K562 (cell line): ENCODE measurements around the gene FXYD3. TPM values are rescaled to one million over a fixed set of nuclear protein-coding genes. Genes with fewer than 3 reads are reported as not detected.
A peak's percentile ranks its signal among the peaks of the same experiment; 100 is the strongest.

Source experiments
- ATAC-seq: fragments of 200-7000 bp; cut with Tn5 transposase; 3 replicates; pipeline ENCODE4 v1.9.1; 2020; ENCODE audit warnings: moderate library complexity
- BruUV-seq: library from RNA; stranded (reverse); fragments of 400-500 nt; replicated peaks from 2 replicates; lab custom pipeline; 2021; lab: Mats Ljungman, UMichigan
- CTCF ChIA-PET: fragments of 300-600 bp; formaldehyde crosslinking; extraction: SDS; loops from one replicate; lab custom pipeline; 2021; ENCODE audit warnings: low intra/inter-chr PET ratio; lab: Yijun Ruan, JAX
- POLR2A ChIA-PET: fragments of 300-600, 350-650 bp; sonication (Branson Sonifier 250); formaldehyde crosslinking; extraction: SDS; loops from one replicate; lab custom pipeline; 2021; ENCODE audit warnings: antibody characterized with exemption, inconsistent platforms; lab: Yijun Ruan, JAX
- DNase-seq, 4 experiments: peaks; one replicate each; pipeline versions ENCODE4 v3.0.0 to v3.0.0-alpha.2; 2011 to 2018; ENCODE audit warnings: low spot score in 3 of 4, mixed read lengths in 3 of 4; ENCODE audit errors: extremely low read depth in 1 of 4
- FAIRE-seq: peaks from 2 replicates; lab custom pipeline; 2011; peaks lifted over from hg19 to GRCh38; lab: Jason Lieb, UNC
- H2AFZ ChIP-seq: 2 replicates; pipeline ENCODE4 v1.6.0; 2011; ENCODE audit warnings: low read depth, low read length, control low read depth, inconsistent platforms
- H3K27ac ChIP-seq: fragments of 200-600 bp; 3 replicates; pipeline ENCODE4 v1.8.0; 2011; ENCODE audit warnings: low read depth, mild to moderate bottlenecking, control low read depth, inconsistent platforms, low read length, moderate library complexity, mixed read lengths; ENCODE audit errors: extremely low read depth
- H3K27me3 ChIP-seq, 2 experiments: fragments of 300-600 bp in 1 of 2; 2 replicates in 1 of 2; 3 replicates in 1 of 2; pipeline versions ENCODE4 v1.6.0 to v1.8.0; 2011; ENCODE audit warnings: inconsistent platforms in 2 of 2, low read length in 2 of 2, mild to moderate bottlenecking in 1 of 2, mixed read lengths in 1 of 2, moderate library complexity in 1 of 2; ENCODE audit not compliant: control insufficient read depth in 2 of 2, insufficient read depth in 2 of 2
- H3K36me3 ChIP-seq: fragments of 300-600 bp; 3 replicates; pipeline ENCODE4 v1.8.0; 2011; ENCODE audit warnings: mild to moderate bottlenecking, low read length, inconsistent platforms; ENCODE audit not compliant: control insufficient read depth, insufficient read depth
- H3K4me1 ChIP-seq, 2 experiments: fragments of 200-600 bp in 1 of 2; replicated peaks in 1 of 2; 2 replicates in 1 of 2; 3 replicates in 1 of 2; pipeline versions ENCODE4 v1.5.1 to v1.8.0; 2011; ENCODE audit warnings: inconsistent platforms in 2 of 2, low read length in 2 of 2, mild to moderate bottlenecking in 1 of 2, mixed read lengths in 1 of 2, moderate library complexity in 1 of 2; ENCODE audit not compliant: control insufficient read depth in 2 of 2, insufficient read depth in 2 of 2
- H3K4me2 ChIP-seq: 2 replicates; pipeline ENCODE4 v1.6.1; 2011; ENCODE audit warnings: low read length, control low read depth, inconsistent platforms, mixed read lengths; ENCODE audit not compliant: insufficient read depth
- H3K4me3 ChIP-seq: fragments of 200-600 bp; sonication (generic), shearing (Covaris generic); 2 replicates; pipeline ENCODE4 v1.5.1; 2016; ENCODE audit warnings: control low read depth, inconsistent platforms
- H3K79me2 ChIP-seq: fragments of 200-600 bp; 3 replicates; pipeline ENCODE4 v1.8.0; 2011; ENCODE audit warnings: low read length, inconsistent platforms; ENCODE audit not compliant: control insufficient read depth, insufficient read depth
- H3K9ac ChIP-seq, 2 experiments: 2 replicates each; pipeline versions ENCODE4 v1.6.0 to v1.6.1; 2011; ENCODE audit warnings: low read depth in 2 of 2, low read length in 2 of 2, control low read depth in 1 of 2, inconsistent platforms in 1 of 2, mild to moderate bottlenecking in 1 of 2, mixed read lengths in 1 of 2; ENCODE audit not compliant: insufficient read depth in 1 of 2
- H3K9me1 ChIP-seq: one replicate; pipeline ENCODE4 v1.6.0; 2011; ENCODE audit warnings: inconsistent platforms, mild to moderate bottlenecking, low read length, moderate library complexity; ENCODE audit not compliant: control insufficient read depth, insufficient read depth
- H3K9me3 ChIP-seq: replicated peaks from 2 replicates; pipeline ENCODE4 v1.5.1; 2011; ENCODE audit warnings: low read depth, low read length, inconsistent platforms; ENCODE audit not compliant: control insufficient read depth, insufficient read depth
- H4K20me1 ChIP-seq: replicated peaks from 2 replicates; pipeline ENCODE4 v1.6.1; 2011; ENCODE audit warnings: low read length, inconsistent platforms, mixed read lengths; ENCODE audit not compliant: control insufficient read depth, insufficient read depth
- CBFA2T2 ChIP-seq: fragments of 450-650 bp; conservative IDR thresholded peaks from 2 replicates; pipeline ENCODE4 v1.6.1; 2017; ENCODE audit warnings: mild to moderate bottlenecking
- HDAC3 ChIP-seq: fragments of 450-650 bp; IDR thresholded peaks from 2 replicates; pipeline ENCODE4 v1.6.1; 2018; ENCODE audit warnings: borderline replicate concordance, mild to moderate bottlenecking, moderate library complexity; ENCODE audit not compliant: partially characterized antibody
- JUND ChIP-seq, 2 experiments: IDR thresholded peaks; 2 replicates in 1 of 2; 3 replicates in 1 of 2; pipeline ENCODE4 v1.6.1; 2011; ENCODE audit warnings: borderline replicate concordance in 2 of 2, low read depth in 2 of 2, low read length in 2 of 2, improper control_type of control experiment in 1 of 2, missing biosample characterization in 1 of 2, missing genetic modification characterization in 1 of 2, missing genetic modification reagents in 1 of 2
- LCOR ChIP-seq: sonication (generic); formaldehyde crosslinking; IDR thresholded peaks from 2 replicates; pipeline ENCODE4 v1.8.0; 2022; ENCODE audit warnings: mild to moderate bottlenecking, missing genetic modification reagents
- ZFP30 ChIP-seq: fragments of 250-450 bp; sonication (Bioruptor Pico); IDR thresholded peaks from 2 replicates; pipeline ENCODE4 v1.8.0; 2022; ENCODE audit warnings: moderate library complexity, mild to moderate bottlenecking, inconsistent platforms, borderline replicate concordance
- ZFX ChIP-seq: sonication (generic); formaldehyde crosslinking; IDR thresholded peaks from 2 replicates; pipeline ENCODE4 v1.8.0; 2022; ENCODE audit warnings: mild to moderate bottlenecking, missing genetic modification reagents, moderate library complexity
- ZNF239 ChIP-seq: fragments of 250-450 bp; sonication (Bioruptor Pico); IDR thresholded peaks from 2 replicates; pipeline ENCODE4 v1.4.0; 2020; ENCODE audit warnings: mild to moderate bottlenecking
- ZNF57 ChIP-seq: fragments of 450-650 bp; formaldehyde crosslinking; IDR thresholded peaks from 2 replicates; pipeline ENCODE4 v1.4.0; 2020; ENCODE audit warnings: mild to moderate bottlenecking, moderate library complexity
- WGBS: fragments of 100-300 bp; shearing (Covaris generic); methylation state at CpG from one replicate; pipeline ENCODE4 v1.1.6; 2016; ENCODE audit warnings: low coverage, mixed read lengths; ENCODE audit not compliant: insufficient coverage; ENCODE audit errors: missing lambda C conversion rate; 5-methylcytosine and 5-hydroxymethylcytosine counted together
- in situ Hi-C: fragments of 300-500 bp; cut with MboI; formaldehyde crosslinking; loops from 4 replicates; pipeline ENCODE4 v1.15.0; 2018; ENCODE audit warnings: inconsistent platforms, mixed read lengths
- intact Hi-C: fragments of 100-400 bp; cut with micrococcal nuclease; formaldehyde crosslinking; loops from 2 replicates; pipeline ENCODE4 v1.14.2; 2022
- polyA plus RNA-seq, 8 experiments: library from polyadenylated mRNA; depleted of rRNA in 4 of 8; stranded (reverse) in 5 of 8; unstranded in 3 of 8; fragments of >200 nt; fragmentation: Nextera tagmentation in 2 of 8; fragmentation: Illumina TruSeq in 1 of 8; extraction: Ambion mirVana in 2 of 8; extraction: Trizol in 1 of 8; gene quantifications; 2 replicates each; pipeline versions ENCODE4 v1.2.1 to v1.2.3, GENCODE V29; 2011 to 2014; ENCODE audit warnings: inconsistent platforms in 1 of 8, missing spikeins in 1 of 8
- total RNA-seq, 7 experiments: library from RNA; depleted of rRNA in 6 of 7; stranded (reverse); fragments of >200 nt in 6 of 7; fragmentation: Illumina TruSeq in 2 of 7; extraction: Trizol in 2 of 7; gene quantifications; 2 replicates each; pipeline versions ENCODE4 v1.2.1 to v1.2.3, GENCODE V29; 2011 to 2021; ENCODE audit warnings: low replicate concordance in 1 of 7
- TF ChIP-seq, protein P1 (sequence below): fragments of 250-450 bp; sonication (Bioruptor Pico); IDR thresholded peaks from 2 replicates; pipeline ENCODE4 v1.4.0; 2020; ENCODE audit warnings: mild to moderate bottlenecking, moderate library complexity, borderline replicate concordance

The FXYD3 gene
- total and polyA plus RNA-seq, 9 of the 15 experiments (the other 6 are each of a cell fraction or from before 2014, with no cell fraction given): 0.24 TPM; not detected in 8

- H3K4me1 ChIP-seq: peaks cover 12 to 45% of the 10 kb centered on the region in 2 experiments; a peak in 4 of 5 replicates
- ChIA-PET CTCF (no interaction called here), POLR2A (interaction anchor here (0.7 to 0.9 kb wide), 3 partner anchors 10 to 51 kb away, joined by 3 read pairs; no protein-coding TSS in a partner anchor)
- peaks cover 0 to 21% of the 10 kb centered on the region in 2 experiments; a peak in 4 of 5 replicates for H3K27me3 ChIP-seq
- no TSS peak for BruUV-seq
- TF ChIP-seq ZNF57 (CRISPR knock-in tag): no peak
- TF ChIP-seq LCOR (CRISPR knock-in tag): no peak
- TF ChIP-seq, protein P1, sequence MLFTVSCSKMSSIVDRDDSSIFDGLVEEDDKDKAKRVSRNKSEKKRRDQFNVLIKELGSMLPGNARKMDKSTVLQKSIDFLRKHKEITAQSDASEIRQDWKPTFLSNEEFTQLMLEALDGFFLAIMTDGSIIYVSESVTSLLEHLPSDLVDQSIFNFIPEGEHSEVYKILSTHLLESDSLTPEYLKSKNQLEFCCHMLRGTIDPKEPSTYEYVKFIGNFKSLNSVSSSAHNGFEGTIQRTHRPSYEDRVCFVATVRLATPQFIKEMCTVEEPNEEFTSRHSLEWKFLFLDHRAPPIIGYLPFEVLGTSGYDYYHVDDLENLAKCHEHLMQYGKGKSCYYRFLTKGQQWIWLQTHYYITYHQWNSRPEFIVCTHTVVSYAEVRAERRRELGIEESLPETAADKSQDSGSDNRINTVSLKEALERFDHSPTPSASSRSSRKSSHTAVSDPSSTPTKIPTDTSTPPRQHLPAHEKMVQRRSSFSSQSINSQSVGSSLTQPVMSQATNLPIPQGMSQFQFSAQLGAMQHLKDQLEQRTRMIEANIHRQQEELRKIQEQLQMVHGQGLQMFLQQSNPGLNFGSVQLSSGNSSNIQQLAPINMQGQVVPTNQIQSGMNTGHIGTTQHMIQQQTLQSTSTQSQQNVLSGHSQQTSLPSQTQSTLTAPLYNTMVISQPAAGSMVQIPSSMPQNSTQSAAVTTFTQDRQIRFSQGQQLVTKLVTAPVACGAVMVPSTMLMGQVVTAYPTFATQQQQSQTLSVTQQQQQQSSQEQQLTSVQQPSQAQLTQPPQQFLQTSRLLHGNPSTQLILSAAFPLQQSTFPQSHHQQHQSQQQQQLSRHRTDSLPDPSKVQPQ (CRISPR knock-in tag): no peak
- TF ChIP-seq HDAC3: no peak
- no peak for TF ChIP-seq ZFP30
- TF ChIP-seq JUND (IDR thresholded peaks at IDR 0.05; ENCODE audit: borderline replicate concordance, low read depth, low read length): no peak
- TF ChIP-seq JUND (tag; IDR thresholded peaks at IDR 0.05; ENCODE audit: borderline replicate concordance, low read depth, low read length): no peak
- no peak for TF ChIP-seq ZFX (CRISPR knock-in tag)
- TF ChIP-seq ZNF239 (CRISPR knock-in tag): no peak
- no peak for TF ChIP-seq CBFA2T2
- no peak for ATAC-seq
- in situ Hi-C loops (no loop called here), intact Hi-C loops (no loop called here)
- 55% methylated on average over 13 of the region's 14 CpGs for WGBS
- H3K4me2 ChIP-seq: no peak overlapping the region
- no peak overlapping the region for H3K27ac ChIP-seq
- H3K79me2 ChIP-seq: no peaks in the 10 kb centered on the region
- H3K36me3 ChIP-seq: no peaks in the 10 kb centered on the region
- no peak overlapping the region for H3K4me3 ChIP-seq
- H3K9me1 ChIP-seq: no peaks in the 10 kb centered on the region
- no peaks in the 10 kb centered on the region for H3K9me3 ChIP-seq
- peak overlapping the region in 1 of 2 experiments; percentile 50; a peak in 2 of 4 replicates for H3K9ac ChIP-seq
- DNase-seq: no peak
- FAIRE-seq: no peak
- H2AFZ ChIP-seq: no peak overlapping the region
- H4K20me1 ChIP-seq: no peaks in the 10 kb centered on the region
Measured at GRCh38 chr19:35119091-35119490, 3.5 kb downstream of the FXYD3 start.
